MCF 10A (cell line): ENCODE measurements around the gene SIDT2. TPM values are rescaled to one million over a fixed set of nuclear protein-coding genes. Genes with fewer than 3 reads are reported as not detected.

Experiments
- BruUV-seq: library from RNA; stranded (reverse); fragments of 400-500 nt; replicated peaks from 2 replicates; lab custom pipeline; 2021; lab: Mats Ljungman, UMichigan
- CTCF ChIA-PET: fragments of 300-600 bp; sonication (Branson Sonifier 250); formaldehyde crosslinking; extraction: SDS; loops from one replicate; lab custom pipeline; 2021; ENCODE audit warnings: antibody characterized with exemption, inconsistent platforms; lab: Yijun Ruan, JAX
- POLR2A ChIA-PET: fragments of 300-600, 350-650 bp; sonication (Branson Sonifier 250); formaldehyde crosslinking; extraction: SDS; loops from one replicate; lab custom pipeline; 2020; ENCODE audit warnings: antibody characterized with exemption, inconsistent platforms; lab: Yijun Ruan, JAX
- DNase-seq: peaks from one replicate; pipeline ENCODE4 v3.0.0-alpha.2; 2018; ENCODE audit not compliant: unreplicated experiment
- H3K27ac Mint-ChIP-seq: one replicate; pipeline ENCODE4 v1.8.0; 2022; ENCODE audit warnings: mild to moderate bottlenecking, low read depth, mixed read lengths; ENCODE audit not compliant: unreplicated experiment
- H3K27me3 Mint-ChIP-seq: one replicate; pipeline ENCODE4 v1.8.0; 2022; ENCODE audit warnings: mixed read lengths; ENCODE audit not compliant: insufficient read depth, unreplicated experiment
- H3K36me3 Mint-ChIP-seq: one replicate; pipeline ENCODE4 v1.8.0; 2022; ENCODE audit warnings: mild to moderate bottlenecking, moderate library complexity, mixed read lengths; ENCODE audit not compliant: insufficient read depth, unreplicated experiment
- H3K4me1 Mint-ChIP-seq: one replicate; pipeline ENCODE4 v1.8.0; 2022; ENCODE audit warnings: mixed read lengths; ENCODE audit not compliant: insufficient read depth, unreplicated experiment
- H3K4me3 Mint-ChIP-seq: one replicate; pipeline ENCODE4 v1.8.0; 2022; ENCODE audit warnings: mild to moderate bottlenecking, moderate library complexity, mixed read lengths; ENCODE audit not compliant: unreplicated experiment
- H3K9me3 Mint-ChIP-seq: one replicate; pipeline ENCODE4 v1.8.0; 2022; ENCODE audit warnings: mixed read lengths; ENCODE audit not compliant: unreplicated experiment
- intact Hi-C: fragments of 100-400 bp; cut with micrococcal nuclease; formaldehyde crosslinking; loops from 2 replicates; pipeline ENCODE4 v1.14.1; 2022
- total RNA-seq: library from RNA; stranded (reverse); gene quantifications from 2 replicates; pipeline ENCODE4 v1.2.3, GENCODE V29; 2022
- TF ChIP-seq, protein P1 (sequence below): fragments of 200-600 bp; IDR thresholded peaks from one replicate; pipeline ENCODE4 v1.8.0; 2022; ENCODE audit warnings: antibody characterized with exemption, mild to moderate bottlenecking; ENCODE audit not compliant: unreplicated experiment

The SIDT2 gene
- total RNA-seq, 1 experiment from 2014 or later, result 18.4 TPM

DNA sequence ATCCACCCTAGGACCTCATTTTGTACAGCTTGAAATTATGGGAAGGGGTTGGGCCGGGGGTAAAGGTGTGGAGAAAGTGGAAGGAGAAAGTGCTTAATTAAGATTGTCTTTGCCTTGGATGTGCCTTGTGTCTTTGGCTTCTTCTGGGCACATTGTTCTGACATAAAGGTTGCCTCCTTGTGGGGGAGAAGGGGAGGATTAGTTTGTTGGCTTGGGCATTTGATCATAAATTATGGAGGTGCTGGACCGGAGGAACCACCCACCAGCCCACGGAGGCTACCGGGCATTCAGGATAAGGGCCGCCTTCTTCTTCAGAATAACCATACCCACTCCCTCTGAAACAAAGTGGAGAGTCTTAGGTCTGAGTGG, 33.2 kb upstream of the SIDT2 start:
- Mint-ChIP-seq H3K27me3 (no peaks in the 10 kb centered on the region), H3K9me3 (no peaks in the 10 kb centered on the region), H3K27ac (peak overlapping the region; percentile 82), H3K4me1 (peaks cover 11% of the 10 kb centered on the region), H3K36me3 (peaks cover 45% of the 10 kb centered on the region), H3K4me3 (peak overlapping the region; percentile 96)
- intact Hi-C loops, result no loop called here
- TF ChIP-seq, protein P1, sequence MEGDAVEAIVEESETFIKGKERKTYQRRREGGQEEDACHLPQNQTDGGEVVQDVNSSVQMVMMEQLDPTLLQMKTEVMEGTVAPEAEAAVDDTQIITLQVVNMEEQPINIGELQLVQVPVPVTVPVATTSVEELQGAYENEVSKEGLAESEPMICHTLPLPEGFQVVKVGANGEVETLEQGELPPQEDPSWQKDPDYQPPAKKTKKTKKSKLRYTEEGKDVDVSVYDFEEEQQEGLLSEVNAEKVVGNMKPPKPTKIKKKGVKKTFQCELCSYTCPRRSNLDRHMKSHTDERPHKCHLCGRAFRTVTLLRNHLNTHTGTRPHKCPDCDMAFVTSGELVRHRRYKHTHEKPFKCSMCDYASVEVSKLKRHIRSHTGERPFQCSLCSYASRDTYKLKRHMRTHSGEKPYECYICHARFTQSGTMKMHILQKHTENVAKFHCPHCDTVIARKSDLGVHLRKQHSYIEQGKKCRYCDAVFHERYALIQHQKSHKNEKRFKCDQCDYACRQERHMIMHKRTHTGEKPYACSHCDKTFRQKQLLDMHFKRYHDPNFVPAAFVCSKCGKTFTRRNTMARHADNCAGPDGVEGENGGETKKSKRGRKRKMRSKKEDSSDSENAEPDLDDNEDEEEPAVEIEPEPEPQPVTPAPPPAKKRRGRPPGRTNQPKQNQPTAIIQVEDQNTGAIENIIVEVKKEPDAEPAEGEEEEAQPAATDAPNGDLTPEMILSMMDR, result no peak
- POLR2A ChIA-PET, result interaction anchor here (0.6 to 6.2 kb wide), 21 partner anchors 10 to 373 kb away, joined by 3 to 83 read pairs (median 7); partner anchors contain the start of genes BUD13, CEP164, PCSK7 and RNF214
- BruUV-seq, result TSS peak; percentile 51
- CTCF ChIA-PET, result interaction anchor here (0.6 to 1.7 kb wide), 7 partner anchors 11 to 402 kb away, joined by 3 to 6 read pairs (median 3); partner anchors contain the start of gene SIDT2
- peak; percentile 44 for DNase-seq

DNA sequence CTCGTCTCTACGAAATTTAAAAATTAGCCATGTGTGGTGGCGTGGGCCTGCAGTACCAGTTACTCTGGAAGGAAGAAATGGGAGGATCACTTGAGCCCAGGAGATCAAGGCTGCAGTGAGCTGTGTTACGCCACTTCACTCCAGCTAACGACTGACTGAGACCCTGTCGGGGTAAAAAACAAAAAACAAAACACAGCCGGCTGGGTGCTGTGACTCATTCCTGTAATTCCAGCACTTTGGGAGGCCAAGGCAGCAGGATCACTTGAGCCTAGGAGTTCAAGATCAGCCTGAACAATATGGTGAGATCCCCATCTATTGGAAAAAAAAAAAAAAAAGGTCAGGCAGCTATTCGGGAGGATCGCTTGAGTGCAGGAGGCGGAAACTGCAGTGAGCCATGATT, 32.0 kb upstream of the SIDT2 start:
- H3K4me1 Mint-ChIP-seq, result peaks cover 11% of the 10 kb centered on the region
- H3K9me3 Mint-ChIP-seq, result no peaks in the 10 kb centered on the region
- H3K36me3 Mint-ChIP-seq, result peaks cover 56% of the 10 kb centered on the region
- ChIA-PET CTCF (interaction anchor here (0.6 to 1.7 kb wide), 6 partner anchors 10 to 404 kb away, joined by 3 to 6 read pairs (median 4); no protein-coding TSS in a partner anchor), POLR2A (interaction anchor here (0.9 to 6.2 kb wide), 14 partner anchors 14 to 374 kb away, joined by 3 to 83 read pairs (median 4); partner anchors contain the start of genes BUD13, SIDT2 and ZPR1)
- peak overlapping the region; percentile 82 for H3K27ac Mint-ChIP-seq
- TF ChIP-seq, protein P1, result no peak
- H3K4me3 Mint-ChIP-seq, result peak overlapping the region; percentile 96
- intact Hi-C loops, result no loop called here
- H3K27me3 Mint-ChIP-seq, result no peaks in the 10 kb centered on the region
- peak; percentile 64 for DNase-seq
- no TSS peak for BruUV-seq

DNA sequence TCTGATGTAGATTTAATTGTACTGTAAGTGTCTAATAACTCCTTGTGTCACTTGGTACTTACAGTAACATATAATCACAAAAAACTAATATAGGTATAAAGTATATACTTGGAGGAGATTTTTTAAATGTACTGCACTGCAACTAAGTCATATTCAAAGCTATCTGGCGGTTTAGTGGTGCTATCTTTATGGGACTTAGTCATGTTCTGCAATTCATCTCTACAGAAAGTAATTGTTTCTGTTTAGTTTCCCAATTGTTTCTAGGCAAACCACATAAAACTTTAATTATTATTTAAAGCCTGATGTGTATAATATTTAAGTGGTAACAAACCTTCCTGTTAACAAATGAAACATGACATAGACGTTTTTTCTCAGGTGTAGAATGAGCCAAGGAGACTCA, 26.5 kb upstream of the SIDT2 start:
- intact Hi-C loops, result no loop called here
- H3K4me1 Mint-ChIP-seq, result no peaks in the 10 kb centered on the region
- no peak for DNase-seq
- peaks cover 85% of the 10 kb centered on the region for H3K36me3 Mint-ChIP-seq
- ChIA-PET POLR2A (interaction anchor here (1.4 kb wide), 1 partner anchor 8 kb away, joined by 5 read pairs; the partner anchor contains the start of gene PAFAH1B2), CTCF (interaction anchor here (0.7 to 0.9 kb wide), 2 partner anchors 26 to 281 kb away, joined by 3 to 4 read pairs; no protein-coding TSS in a partner anchor)
- TF ChIP-seq, protein P1, result no peak
- H3K27ac Mint-ChIP-seq, result no peak overlapping the region
- no peaks in the 10 kb centered on the region for H3K27me3 Mint-ChIP-seq
- H3K9me3 Mint-ChIP-seq, result no peaks in the 10 kb centered on the region
- BruUV-seq, result no TSS peak
- no peak overlapping the region for H3K4me3 Mint-ChIP-seq

DNA sequence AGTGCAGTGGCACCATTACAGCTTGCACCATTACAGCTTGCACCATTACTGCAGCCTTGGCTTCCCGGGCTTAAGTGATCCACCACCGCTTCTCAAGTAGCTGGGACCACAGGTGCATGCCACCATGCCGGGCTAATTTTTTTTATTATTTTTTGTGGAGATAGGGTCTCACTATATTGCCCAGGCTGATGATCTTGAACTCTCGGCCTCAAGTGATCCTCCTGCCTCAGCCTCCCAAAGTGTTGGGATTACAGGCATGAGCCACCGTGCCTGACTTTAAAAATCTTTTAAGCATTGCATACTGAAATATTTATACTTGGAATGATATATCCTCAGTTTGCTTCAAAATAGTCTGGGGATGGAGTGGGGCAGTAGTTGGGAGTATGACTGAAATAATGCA, 24.1 kb upstream of the SIDT2 start:
- Mint-ChIP-seq H3K36me3 (peaks cover 83% of the 10 kb centered on the region), H3K9me3 (no peaks in the 10 kb centered on the region), H3K4me3 (no peak overlapping the region), H3K27me3 (no peaks in the 10 kb centered on the region), H3K27ac (no peak overlapping the region), H3K4me1 (no peaks in the 10 kb centered on the region)
- POLR2A ChIA-PET, result interaction anchor here (3.9 kb wide), 1 partner anchor 10 kb away, joined by 27 read pairs; the partner anchor contains the start of gene PAFAH1B2
- CTCF ChIA-PET, result interaction anchor here (1.9 kb wide), 1 partner anchor 8 kb away, joined by 4 read pairs; no protein-coding TSS in a partner anchor
- TF ChIP-seq, protein P1, result no peak
- intact Hi-C loops, result no loop called here
- BruUV-seq, result no TSS peak
- no peak for DNase-seq
